ENCODE data around the gene SGTB.

DNA sequence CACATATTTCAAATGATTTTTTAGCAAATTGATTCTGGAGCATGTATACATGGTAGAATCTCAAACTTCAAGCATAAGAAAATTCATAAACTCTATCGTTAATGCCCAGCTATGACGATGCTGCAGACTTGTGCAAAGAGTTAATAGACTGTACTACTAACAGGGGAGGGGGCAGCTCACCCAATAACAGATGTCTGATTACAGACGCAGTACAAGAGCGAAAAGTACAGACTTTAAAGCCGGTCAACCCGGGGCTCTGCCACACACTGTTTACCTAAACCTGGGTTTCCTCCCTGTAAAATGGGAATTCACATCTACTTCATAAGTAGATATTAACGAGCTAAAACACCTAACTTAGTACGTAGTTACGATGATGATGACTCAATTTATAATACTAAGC, 98.4 kb downstream of the SGTB start:
- TF ChIP-seq, protein P1, sequence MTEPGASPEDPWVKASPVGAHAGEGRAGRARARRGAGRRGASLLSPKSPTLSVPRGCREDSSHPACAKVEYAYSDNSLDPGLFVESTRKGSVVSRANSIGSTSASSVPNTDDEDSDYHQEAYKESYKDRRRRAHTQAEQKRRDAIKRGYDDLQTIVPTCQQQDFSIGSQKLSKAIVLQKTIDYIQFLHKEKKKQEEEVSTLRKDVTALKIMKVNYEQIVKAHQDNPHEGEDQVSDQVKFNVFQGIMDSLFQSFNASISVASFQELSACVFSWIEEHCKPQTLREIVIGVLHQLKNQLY (CRISPR knock-in tag; IDR thresholded peaks at IDR 0.05) = no peak
- TF ChIP-seq AFF4 (CRISPR knock-in tag; IDR thresholded peaks at IDR 0.05; ENCODE audit: borderline replicate concordance) = no peak
- TF ChIP-seq, protein P2, sequence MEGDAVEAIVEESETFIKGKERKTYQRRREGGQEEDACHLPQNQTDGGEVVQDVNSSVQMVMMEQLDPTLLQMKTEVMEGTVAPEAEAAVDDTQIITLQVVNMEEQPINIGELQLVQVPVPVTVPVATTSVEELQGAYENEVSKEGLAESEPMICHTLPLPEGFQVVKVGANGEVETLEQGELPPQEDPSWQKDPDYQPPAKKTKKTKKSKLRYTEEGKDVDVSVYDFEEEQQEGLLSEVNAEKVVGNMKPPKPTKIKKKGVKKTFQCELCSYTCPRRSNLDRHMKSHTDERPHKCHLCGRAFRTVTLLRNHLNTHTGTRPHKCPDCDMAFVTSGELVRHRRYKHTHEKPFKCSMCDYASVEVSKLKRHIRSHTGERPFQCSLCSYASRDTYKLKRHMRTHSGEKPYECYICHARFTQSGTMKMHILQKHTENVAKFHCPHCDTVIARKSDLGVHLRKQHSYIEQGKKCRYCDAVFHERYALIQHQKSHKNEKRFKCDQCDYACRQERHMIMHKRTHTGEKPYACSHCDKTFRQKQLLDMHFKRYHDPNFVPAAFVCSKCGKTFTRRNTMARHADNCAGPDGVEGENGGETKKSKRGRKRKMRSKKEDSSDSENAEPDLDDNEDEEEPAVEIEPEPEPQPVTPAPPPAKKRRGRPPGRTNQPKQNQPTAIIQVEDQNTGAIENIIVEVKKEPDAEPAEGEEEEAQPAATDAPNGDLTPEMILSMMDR (IDR thresholded peaks at IDR 0.05) = no peak
- no peak for TF ChIP-seq CBFB (CRISPR knock-in tag; IDR thresholded peaks at IDR 0.05; ENCODE audit: low read depth)

All from WTC11 (cell line).